Activated T-helper 1 cell treated with anti-CD3 and anti-CD28 coated beads, Interleukin-12 subunit alpha, Interleukin-12 subunit beta, Interleukin-2, Interleukin-4 antibody, amounts not matched to agents 30 ng/mL and 10 ng/mL and 1 ng/mL, durations not matched to agents 14 hours and 24 hours and 36 hours (primary cell): ENCODE measurements around the gene MRPL48. TPM values are rescaled to one million over a fixed set of nuclear protein-coding genes. Genes with fewer than 3 reads are reported as not detected.
A peak's percentile ranks its signal among the peaks of the same experiment; 100 is the strongest.
"Not testable (repeated sequence)": the region's sequence is repeated elsewhere in the genome, so short reads cannot be mapped to it uniquely, and the experiment has no call there.

Experiments
- DNase-seq: peaks from one replicate; pipeline ENCODE4 v3.0.0; 2021; ENCODE audit warnings: low spot score
- H3K27ac Mint-ChIP-seq: one replicate; pipeline ENCODE4 v1.8.0; 2021; ENCODE audit warnings: mild to moderate bottlenecking, mixed read lengths
- H3K27me3 Mint-ChIP-seq: one replicate; pipeline ENCODE4 v1.8.0; 2022; ENCODE audit warnings: mild to moderate bottlenecking, moderate library complexity, mixed read lengths; ENCODE audit not compliant: insufficient read depth
- H3K36me3 Mint-ChIP-seq: one replicate; pipeline ENCODE4 v1.8.0; 2021; ENCODE audit warnings: low read depth, mixed read lengths
- H3K4me1 Mint-ChIP-seq: one replicate; pipeline ENCODE4 v1.8.0; 2021; ENCODE audit warnings: low read depth, mixed read lengths
- H3K4me3 Mint-ChIP-seq: one replicate; pipeline ENCODE4 v1.8.0; 2021; ENCODE audit warnings: mild to moderate bottlenecking, moderate library complexity, mixed read lengths
- H3K9me3 Mint-ChIP-seq: one replicate; pipeline ENCODE4 v1.8.0; 2021; ENCODE audit warnings: mixed read lengths
- intact Hi-C: fragments of 100-400 bp; cut with micrococcal nuclease; formaldehyde crosslinking; loops from one replicate; pipeline ENCODE4 v1.15.1; 2024
- total RNA-seq: library from RNA; stranded (reverse); gene quantifications from 2 replicates; pipeline ENCODE4 v1.2.3, GENCODE V29; 2022

MRPL48 gene
- total RNA-seq, 1 donor from 2014 or later: 56.3 TPM

- H3K36me3 Mint-ChIP-seq: no peaks in the 10 kb centered on the region
- H3K4me3 Mint-ChIP-seq: no peak overlapping the region
- intact Hi-C loops: no loop called here
- H3K27ac Mint-ChIP-seq: no peak overlapping the region
- H3K9me3 Mint-ChIP-seq: no peaks in the 10 kb centered on the region
- no peak for DNase-seq
- peaks cover 21% of the 10 kb centered on the region for H3K4me1 Mint-ChIP-seq
- no peaks in the 10 kb centered on the region for H3K27me3 Mint-ChIP-seq
These were observed 3.5 kb upstream of the MRPL48 start for GRCh38 chr11:73784080-73784634.

GRCh38 chr11:73784734-73785133, 2.9 kb upstream of the MRPL48 start:
- intact Hi-C loops: no loop called here
- no peaks in the 10 kb centered on the region for H3K27me3 Mint-ChIP-seq
- H3K4me1 Mint-ChIP-seq: peaks cover 25% of the 10 kb centered on the region
- no peaks in the 10 kb centered on the region for H3K9me3 Mint-ChIP-seq
- H3K27ac Mint-ChIP-seq: no peak overlapping the region
- no peak for DNase-seq
- H3K36me3 Mint-ChIP-seq: peaks cover 1% of the 10 kb centered on the region
- H3K4me3 Mint-ChIP-seq: no peak overlapping the region

GRCh38 chr11:73785467-73785866, 2.2 kb upstream of the MRPL48 start:
- DNase-seq, H3K27me3 Mint-ChIP-seq, H3K36me3 Mint-ChIP-seq, H3K9me3 Mint-ChIP-seq, H3K4me3 Mint-ChIP-seq, intact Hi-C loops: not testable (repeated sequence)
- H3K27ac Mint-ChIP-seq: peak overlapping the region; percentile 63
- peaks cover 25% of the 10 kb centered on the region for H3K4me1 Mint-ChIP-seq

GRCh38 chr11:73787051-73787642, 527 bp upstream of the MRPL48 start:
- peaks cover 1% of the 10 kb centered on the region for H3K36me3 Mint-ChIP-seq
- no peaks in the 10 kb centered on the region for H3K9me3 Mint-ChIP-seq
- H3K27ac Mint-ChIP-seq: peak overlapping the region; percentile 94
- H3K4me1 Mint-ChIP-seq: peaks cover 25% of the 10 kb centered on the region
- peak overlapping the region; percentile 98 for H3K4me3 Mint-ChIP-seq
- DNase-seq: no peak
- intact Hi-C loops: no loop called here
- no peaks in the 10 kb centered on the region for H3K27me3 Mint-ChIP-seq

- Mint-ChIP-seq H3K36me3 (peaks cover 3% of the 10 kb centered on the region), H3K27me3 (no peaks in the 10 kb centered on the region), H3K4me1 (peaks cover 25% of the 10 kb centered on the region), H3K4me3 (peak overlapping the region; percentile 98), H3K27ac (peak overlapping the region; percentile 65), H3K9me3 (no peaks in the 10 kb centered on the region)
- intact Hi-C loops: no loop called here
- DNase-seq: no peak
These were observed 1.6 kb downstream of the MRPL48 start for GRCh38 chr11:73789279-73789670.

GRCh38 chr11:73792584-73792983, 4.9 kb downstream of the MRPL48 start:
- Mint-ChIP-seq H3K36me3 (peaks cover 5% of the 10 kb centered on the region), H3K27me3 (no peaks in the 10 kb centered on the region), H3K27ac (no peak overlapping the region), H3K4me3 (no peak overlapping the region), H3K4me1 (peaks cover 13% of the 10 kb centered on the region), H3K9me3 (no peaks in the 10 kb centered on the region)
- intact Hi-C loops: no loop called here
- DNase-seq: no peak

GRCh38 chr11:73795925-73796632, 8.4 kb downstream of the MRPL48 start:
- no peaks in the 10 kb centered on the region for H3K4me1 Mint-ChIP-seq
- intact Hi-C loops: no loop called here
- H3K27me3 Mint-ChIP-seq: no peaks in the 10 kb centered on the region
- H3K4me3 Mint-ChIP-seq: no peak overlapping the region
- no peaks in the 10 kb centered on the region for H3K9me3 Mint-ChIP-seq
- H3K36me3 Mint-ChIP-seq: peaks cover 6% of the 10 kb centered on the region
- DNase-seq: no peak
- H3K27ac Mint-ChIP-seq: no peak overlapping the region

- intact Hi-C loops: no loop called here
- Mint-ChIP-seq H3K27ac (no peak overlapping the region), H3K36me3 (peaks cover 6% of the 10 kb centered on the region), H3K27me3 (no peaks in the 10 kb centered on the region), H3K9me3 (no peaks in the 10 kb centered on the region), H3K4me3 (no peak overlapping the region), H3K4me1 (no peaks in the 10 kb centered on the region)
- no peak for DNase-seq
These were observed 9.8 kb downstream of the MRPL48 start for GRCh38 chr11:73797457-73797856.

GRCh38 chr11:73800276-73800806, 12.7 kb downstream of the MRPL48 start:
- no peaks in the 10 kb centered on the region for H3K9me3 Mint-ChIP-seq
- DNase-seq: no peak
- H3K36me3 Mint-ChIP-seq: peaks cover 4% of the 10 kb centered on the region
- H3K27me3 Mint-ChIP-seq: no peaks in the 10 kb centered on the region
- H3K4me1 Mint-ChIP-seq: no peaks in the 10 kb centered on the region
- H3K27ac Mint-ChIP-seq: peak overlapping the region; percentile 6
- H3K4me3 Mint-ChIP-seq: no peak overlapping the region
- intact Hi-C loops: no loop called here

GRCh38 chr11:73801136-73801535, 13.5 kb downstream of the MRPL48 start:
- intact Hi-C loops: no loop called here
- no peaks in the 10 kb centered on the region for H3K27me3 Mint-ChIP-seq
- H3K4me3 Mint-ChIP-seq: no peak overlapping the region
- H3K9me3 Mint-ChIP-seq: no peaks in the 10 kb centered on the region
- DNase-seq: no peak
- no peak overlapping the region for H3K27ac Mint-ChIP-seq
- no peaks in the 10 kb centered on the region for H3K4me1 Mint-ChIP-seq
- peaks cover 10% of the 10 kb centered on the region for H3K36me3 Mint-ChIP-seq

GRCh38 chr11:73804712-73805111, 17.0 kb downstream of the MRPL48 start:
- Mint-ChIP-seq H3K9me3 (no peaks in the 10 kb centered on the region), H3K4me1 (no peaks in the 10 kb centered on the region), H3K27me3 (no peaks in the 10 kb centered on the region), H3K36me3 (peaks cover 13% of the 10 kb centered on the region), H3K4me3 (no peak overlapping the region), H3K27ac (no peak overlapping the region)
- intact Hi-C loops: no loop called here
- DNase-seq: no peak

GRCh38 chr11:73808052-73808451, 20.4 kb downstream of the MRPL48 start:
- Mint-ChIP-seq H3K4me3 (no peak overlapping the region), H3K27me3 (no peaks in the 10 kb centered on the region), H3K27ac (no peak overlapping the region), H3K36me3 (peaks cover 17% of the 10 kb centered on the region), H3K4me1 (no peaks in the 10 kb centered on the region), H3K9me3 (no peaks in the 10 kb centered on the region)
- intact Hi-C loops: no loop called here
- no peak for DNase-seq

GRCh38 chr11:73810637-73811036, 23.0 kb downstream of the MRPL48 start:
- Mint-ChIP-seq H3K27ac (no peak overlapping the region), H3K9me3 (no peaks in the 10 kb centered on the region), H3K27me3 (no peaks in the 10 kb centered on the region), H3K4me1 (no peaks in the 10 kb centered on the region), H3K4me3 (no peak overlapping the region), H3K36me3 (peaks cover 16% of the 10 kb centered on the region)
- intact Hi-C loops: no loop called here
- no peak for DNase-seq
